ENCODE data around the gene SPDYE2. TPM values are rescaled to one million over a fixed set of nuclear protein-coding genes. Genes with fewer than 3 reads are reported as not detected.
"Not testable (repeated sequence)": the region's sequence is repeated elsewhere in the genome, so short reads cannot be mapped to it uniquely, and the experiment has no call there.

Gene SPDYE2
- total RNA-seq, 1 experiment from 2014 or later, result not detected

GRCh38 chr7:102583495-102583894, 32.5 kb downstream of the SPDYE2 start:
- not testable (repeated sequence) for H3K27ac ChIP-seq (ENCODE audit: insufficient read length, low read depth, low read length); H3K9ac ChIP-seq (ENCODE audit: extremely low read depth, insufficient read length, low read length); H3K27me3 ChIP-seq (ENCODE audit: insufficient read depth, low read length); H3T11ph ChIP-seq (ENCODE audit: low read length); H3K4me1 ChIP-seq (ENCODE audit: insufficient read depth, low read length); H3K4me3 Mint-ChIP-seq; H2AFZ ChIP-seq (ENCODE audit: low read length); H3K23ac ChIP-seq (ENCODE audit: insufficient read length, low read depth, low read length); H3K27me3 Mint-ChIP-seq (ENCODE audit: low read depth); H3K79me2 ChIP-seq (ENCODE audit: insufficient read depth, low read length); H3K9me3 ChIP-seq (ENCODE audit: control insufficient read depth, low read depth, low read length); DNase-seq; H3K9me3 Mint-ChIP-seq; H3K4me1 Mint-ChIP-seq; H2BK120ac ChIP-seq (ENCODE audit: low read depth, low read length, poor library complexity, severe bottlenecking); H2BK5ac ChIP-seq (ENCODE audit: insufficient read length, low read length); H4K8ac ChIP-seq (replicated peaks; ENCODE audit: insufficient read length, low read depth, low read length); H3K14ac ChIP-seq (ENCODE audit: insufficient read depth, low read length); H3K79me1 ChIP-seq (ENCODE audit: insufficient read depth, low read depth, low read length, poor library complexity, severe bottlenecking); H4K91ac ChIP-seq (ENCODE audit: insufficient read length, low read depth, low read length); H2AK5ac ChIP-seq (ENCODE audit: insufficient read length, low read length); H2BK12ac ChIP-seq (ENCODE audit: insufficient read length, low read depth, low read length); H3K4ac ChIP-seq (ENCODE audit: low read depth, low read length); H3K4me2 ChIP-seq (ENCODE audit: insufficient read depth, insufficient read length, low read length); H3K56ac ChIP-seq (ENCODE audit: insufficient read length, low read depth, low read length); H3K27ac Mint-ChIP-seq; H3K36me3 Mint-ChIP-seq (ENCODE audit: insufficient read depth in 1 of 3, low read depth in 3 of 3); H3K18ac ChIP-seq (ENCODE audit: insufficient read length, low read depth, low read length); H2BK15ac ChIP-seq (ENCODE audit: low read depth, low read length); H3K23me2 ChIP-seq (ENCODE audit: insufficient read length, low read depth, low read length, poor library complexity, severe bottlenecking); H2BK20ac ChIP-seq (ENCODE audit: low read depth, low read length, poor library complexity, severe bottlenecking); H4K20me1 ChIP-seq (ENCODE audit: control insufficient read depth, insufficient read depth, insufficient read length); H4K5ac ChIP-seq (ENCODE audit: insufficient read length, low read depth, low read length)
- WGBS (ENCODE audit: extremely low coverage, insufficient read length, low lambda C conversion rate), result no CpG with 5 or more reads among the region's 5 CpGs

- H3K23ac ChIP-seq (ENCODE audit: insufficient read length, low read depth, low read length); H3K27ac Mint-ChIP-seq; H3K27ac ChIP-seq (ENCODE audit: insufficient read length, low read depth, low read length); H3K27me3 Mint-ChIP-seq (ENCODE audit: low read depth); H3K9ac ChIP-seq (ENCODE audit: extremely low read depth, insufficient read length, low read length); H3K79me1 ChIP-seq (ENCODE audit: insufficient read depth, low read depth, low read length, poor library complexity, severe bottlenecking); H4K91ac ChIP-seq (ENCODE audit: insufficient read length, low read depth, low read length); H2BK20ac ChIP-seq (ENCODE audit: low read depth, low read length, poor library complexity, severe bottlenecking); H3K27me3 ChIP-seq (ENCODE audit: insufficient read depth, low read length); H2BK15ac ChIP-seq (ENCODE audit: low read depth, low read length); H3K9me3 Mint-ChIP-seq; H3K23me2 ChIP-seq (ENCODE audit: insufficient read length, low read depth, low read length, poor library complexity, severe bottlenecking); H3K18ac ChIP-seq (ENCODE audit: insufficient read length, low read depth, low read length); H4K5ac ChIP-seq (ENCODE audit: insufficient read length, low read depth, low read length); H2BK5ac ChIP-seq (ENCODE audit: insufficient read length, low read length); H3K4me1 Mint-ChIP-seq; H3K4me1 ChIP-seq (ENCODE audit: insufficient read depth, low read length); H2AFZ ChIP-seq (ENCODE audit: low read length); H2BK120ac ChIP-seq (ENCODE audit: low read depth, low read length, poor library complexity, severe bottlenecking); H3K4me2 ChIP-seq (ENCODE audit: insufficient read depth, insufficient read length, low read length); H3K4ac ChIP-seq (ENCODE audit: low read depth, low read length); H4K8ac ChIP-seq (replicated peaks; ENCODE audit: insufficient read length, low read depth, low read length); H2BK12ac ChIP-seq (ENCODE audit: insufficient read length, low read depth, low read length); H2AK5ac ChIP-seq (ENCODE audit: insufficient read length, low read length); H4K20me1 ChIP-seq (ENCODE audit: control insufficient read depth, insufficient read depth, insufficient read length); H3K56ac ChIP-seq (ENCODE audit: insufficient read length, low read depth, low read length); DNase-seq; H3K4me3 Mint-ChIP-seq; H3T11ph ChIP-seq (ENCODE audit: low read length); H3K14ac ChIP-seq (ENCODE audit: insufficient read depth, low read length); H3K36me3 Mint-ChIP-seq (ENCODE audit: insufficient read depth in 1 of 3, low read depth in 3 of 3); H3K79me2 ChIP-seq (ENCODE audit: insufficient read depth, low read length); H3K9me3 ChIP-seq (ENCODE audit: control insufficient read depth, low read depth, low read length): not testable (repeated sequence)
- no CpG with 5 or more reads among the region's 9 CpGs for WGBS (ENCODE audit: extremely low coverage, insufficient read length, low lambda C conversion rate)
These were observed 38.8 kb downstream of the SPDYE2 start for GRCh38 chr7:102589857-102590256.
